Measurements from ENCODE around the gene SSTR3.

GRCh38 chr22:37165066-37165465 lies 47.2 kb downstream of the SSTR3 start:
- TF ChIP-seq EZH2phosphoT487 (conservative IDR thresholded peaks at IDR 0.05; ENCODE audit: low read length): no peak
- TF ChIP-seq CTCF (IDR thresholded peaks at IDR 0.05; ENCODE audit: insufficient read depth, low read length, poor library complexity, severe bottlenecking): no peak
